HG03460 (cell line): ENCODE data around the gene FAM193B.
A peak's percentile ranks its signal among the peaks of the same experiment; 100 is the strongest.

Experiments used
- ATAC-seq: cut with Tn5 transposase; IDR thresholded peaks from one replicate; pipeline ENCODE4 v1.9.1; 2021; ENCODE audit not compliant: unreplicated experiment

The FAM193B gene

DNA sequence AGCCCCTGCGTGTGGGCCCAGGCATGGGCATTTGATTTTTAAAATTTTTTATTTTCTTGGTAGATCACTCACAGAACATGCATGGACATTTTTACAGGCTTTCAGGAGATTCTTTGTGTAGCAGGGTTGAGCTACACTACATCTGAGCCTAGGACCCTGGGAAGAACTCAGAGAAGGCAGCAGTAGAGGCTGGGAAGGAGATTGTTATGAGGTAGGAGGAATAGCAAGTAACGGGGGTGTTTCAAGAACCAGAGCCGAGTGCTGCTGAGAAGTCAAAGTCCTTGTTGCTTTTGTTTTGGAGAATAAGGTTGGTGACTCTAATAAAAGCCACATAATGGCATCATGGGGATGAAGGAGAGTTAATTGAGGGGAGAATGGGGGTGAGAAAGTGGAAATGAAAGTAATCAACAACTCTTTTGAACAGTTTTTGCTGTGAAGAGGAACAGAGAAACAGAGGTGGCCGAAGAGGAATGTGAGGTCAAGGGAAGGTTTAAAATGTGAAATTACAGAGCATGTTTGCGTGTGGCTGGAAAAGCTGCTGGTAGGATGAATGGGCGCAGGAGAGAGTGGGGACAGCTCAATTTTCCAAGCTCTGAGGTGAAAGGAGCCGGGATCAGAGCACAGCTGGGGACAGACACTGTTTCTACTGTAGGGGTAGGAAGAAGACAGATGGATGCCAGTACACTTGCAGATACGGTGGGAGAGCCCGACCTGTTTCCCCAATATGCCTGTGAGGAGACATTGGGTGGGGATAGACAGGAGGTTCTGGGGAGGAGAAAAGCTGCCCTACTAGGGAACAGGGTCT, 52.3 kb downstream of the FAM193B start:
- no peak for ATAC-seq

- no peak for ATAC-seq
Observed at GRCh38 chr5:177500685-177501522, 53.5 kb downstream of the FAM193B start.

- no peak for ATAC-seq
Observed at GRCh38 chr5:177499842-177500241, 54.5 kb downstream of the FAM193B start.

DNA sequence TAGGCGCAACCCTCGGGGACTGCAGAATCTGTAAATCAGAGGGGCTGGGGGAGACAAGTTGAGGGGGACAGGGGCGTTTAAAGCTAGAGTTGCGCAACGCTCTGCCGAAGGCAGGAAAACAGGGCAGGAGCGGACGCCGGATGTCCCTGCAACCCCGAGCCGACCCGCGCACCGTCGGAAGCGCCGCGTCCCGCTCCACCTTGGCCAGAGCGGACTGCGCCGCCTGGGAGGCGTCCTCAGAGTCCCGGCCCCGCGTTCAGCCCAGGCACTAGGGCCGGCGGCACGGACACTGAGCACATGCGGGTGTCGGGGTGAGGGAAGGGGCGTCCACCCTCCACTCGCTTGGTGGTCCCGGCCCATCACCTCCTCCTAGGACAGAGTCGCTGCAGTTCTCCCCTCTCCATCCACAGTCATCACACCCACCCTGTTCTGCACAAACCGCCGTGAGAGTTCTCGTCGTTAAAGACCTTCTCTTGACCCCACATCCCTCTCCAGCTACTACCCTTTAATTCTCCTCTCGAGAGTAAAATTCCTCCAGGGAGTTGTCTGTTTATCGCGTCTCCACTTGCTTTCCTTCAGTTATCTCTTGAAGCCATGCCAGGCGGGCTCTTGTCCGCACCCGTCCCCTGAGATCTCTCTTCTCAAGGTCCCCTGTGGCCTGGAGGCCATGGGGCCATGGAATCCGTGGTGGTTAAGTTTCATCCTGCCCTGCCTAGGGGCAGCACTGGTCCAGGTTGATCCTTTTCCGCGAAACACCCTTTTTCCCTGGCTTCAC, 56.2 kb downstream of the FAM193B start:
- ATAC-seq, result no peak

DNA sequence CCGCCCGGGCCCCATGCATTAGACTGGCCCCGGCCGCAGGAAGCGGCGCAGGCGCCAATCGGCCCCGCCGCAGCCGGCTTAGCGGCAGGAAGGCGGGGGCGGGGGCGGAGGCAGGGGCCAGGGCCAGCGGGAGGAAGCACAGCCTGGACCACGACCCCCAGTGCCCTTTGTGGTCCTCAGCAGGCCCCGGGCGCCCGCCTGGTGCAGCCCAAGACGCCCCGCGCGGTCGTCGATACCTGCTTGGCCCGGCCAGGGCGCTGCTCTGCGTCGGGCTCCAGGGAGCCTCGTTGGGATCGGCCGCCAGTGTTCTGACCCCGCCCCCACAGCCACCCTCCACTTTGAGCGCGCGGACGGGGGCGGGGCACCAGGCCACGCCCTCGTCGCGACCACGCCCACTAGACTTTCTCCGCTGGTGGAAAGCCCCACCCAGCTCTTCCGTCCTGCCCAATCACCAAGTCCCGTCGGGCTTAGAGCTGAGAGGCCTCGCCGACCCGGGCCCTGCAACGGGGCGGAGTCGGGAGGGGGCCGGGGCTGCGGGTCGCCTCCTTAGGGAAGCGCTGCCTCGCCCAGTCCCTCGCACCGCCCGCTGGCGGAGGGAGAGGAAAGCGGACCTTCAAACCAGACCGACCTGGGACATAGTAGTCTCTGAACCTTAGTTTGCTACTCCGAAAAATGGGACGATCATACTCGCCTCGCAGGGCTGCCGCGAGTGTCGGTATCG, 56.9 kb downstream of the FAM193B start, which contains the start of gene PDLIM7:
Gene PDLIM7 (minus strand): TSS at position 313 of the 721 bp plus-strand sequence. CDS start 1,092 bp downstream, outside the sequence.
- peak; percentile 74 for ATAC-seq

- no peak for ATAC-seq
Observed at GRCh38 chr5:177496727-177497291, 57.6 kb downstream of the FAM193B start.

DNA sequence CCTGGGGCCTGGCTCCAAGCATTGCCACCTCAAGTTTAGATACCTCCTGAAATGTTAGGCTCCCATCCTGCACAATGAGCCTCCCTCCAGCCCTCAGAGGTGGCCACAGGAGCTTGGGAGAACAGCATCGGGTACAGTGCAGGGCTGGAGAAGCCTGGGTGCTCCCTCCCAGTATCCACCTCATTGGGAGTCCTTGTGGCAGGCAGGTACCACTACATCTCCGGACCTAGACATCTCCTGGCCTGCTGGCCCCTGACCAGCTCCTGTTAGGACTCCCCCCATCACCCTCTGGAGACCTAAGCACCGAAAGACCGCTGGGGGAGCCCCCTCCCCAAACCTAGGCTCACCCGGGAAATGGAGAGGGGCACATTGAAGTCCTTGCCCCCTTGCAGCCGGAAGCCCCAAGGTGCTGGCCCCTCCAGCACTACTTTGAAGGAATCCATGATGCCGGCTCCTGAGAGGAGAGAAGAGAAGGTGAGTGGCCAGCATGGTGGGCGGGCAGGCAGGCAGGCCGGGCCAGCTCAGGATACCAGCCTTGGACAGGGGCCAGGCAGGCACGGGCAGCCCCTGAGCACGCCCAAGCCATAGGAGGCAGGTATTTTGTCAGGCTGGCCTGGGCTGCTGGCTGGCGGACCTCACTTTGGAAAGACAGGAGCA, 58.2 kb downstream of the FAM193B start:
- no peak for ATAC-seq

- no peak for ATAC-seq
Observed at GRCh38 chr5:177495243-177496060, 58.9 kb downstream of the FAM193B start.

- no peak for ATAC-seq
Observed at GRCh38 chr5:177494346-177495195, 59.8 kb downstream of the FAM193B start.

DNA sequence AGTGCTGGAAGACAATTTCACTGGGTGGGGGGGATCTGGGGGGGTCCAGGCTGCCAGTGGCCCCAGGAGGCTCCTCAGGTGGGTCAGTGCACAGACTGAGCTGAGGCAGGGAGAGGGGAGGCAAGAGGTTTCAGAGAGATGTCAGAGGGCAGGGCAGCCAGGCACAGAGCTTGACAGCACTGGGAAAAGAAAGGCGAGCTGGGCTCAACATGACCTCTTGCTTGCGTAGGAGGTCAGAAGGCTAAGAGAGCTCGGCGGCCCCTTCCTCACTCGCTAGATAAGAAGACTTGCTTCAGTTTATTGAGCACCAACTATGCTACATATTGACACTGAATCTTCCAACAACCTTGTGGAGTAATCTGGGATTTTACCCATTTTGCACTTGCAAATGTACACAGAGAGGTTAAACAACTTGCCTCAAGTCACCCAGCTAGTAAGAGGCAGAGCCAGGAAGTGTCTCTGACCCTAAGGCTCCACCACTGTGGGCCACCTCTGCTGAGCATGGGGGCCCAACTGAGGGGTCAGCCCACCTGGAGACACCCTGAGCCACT, 60.5 kb downstream of the FAM193B start:
- ATAC-seq, result no peak

DNA sequence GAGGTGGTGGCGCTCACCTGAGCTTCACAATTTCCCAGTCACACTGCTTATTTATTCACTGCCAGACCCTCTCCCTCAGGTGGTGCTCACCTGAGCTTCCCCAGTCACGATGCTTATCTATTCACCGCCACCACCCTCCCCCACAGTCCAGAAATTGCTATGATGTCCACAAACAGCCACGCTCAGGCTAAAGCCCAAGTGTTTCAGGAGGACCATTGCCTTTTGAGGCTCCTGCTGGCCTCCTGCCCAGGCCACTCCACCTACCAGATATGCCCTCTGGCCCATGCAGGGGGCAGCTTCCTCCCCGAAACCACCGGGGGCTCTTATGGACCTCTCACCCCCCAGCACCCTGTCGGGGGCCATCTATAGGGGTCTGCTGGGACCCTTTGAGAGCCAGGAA, 61.5 kb downstream of the FAM193B start:
- ATAC-seq, result no peak

DNA sequence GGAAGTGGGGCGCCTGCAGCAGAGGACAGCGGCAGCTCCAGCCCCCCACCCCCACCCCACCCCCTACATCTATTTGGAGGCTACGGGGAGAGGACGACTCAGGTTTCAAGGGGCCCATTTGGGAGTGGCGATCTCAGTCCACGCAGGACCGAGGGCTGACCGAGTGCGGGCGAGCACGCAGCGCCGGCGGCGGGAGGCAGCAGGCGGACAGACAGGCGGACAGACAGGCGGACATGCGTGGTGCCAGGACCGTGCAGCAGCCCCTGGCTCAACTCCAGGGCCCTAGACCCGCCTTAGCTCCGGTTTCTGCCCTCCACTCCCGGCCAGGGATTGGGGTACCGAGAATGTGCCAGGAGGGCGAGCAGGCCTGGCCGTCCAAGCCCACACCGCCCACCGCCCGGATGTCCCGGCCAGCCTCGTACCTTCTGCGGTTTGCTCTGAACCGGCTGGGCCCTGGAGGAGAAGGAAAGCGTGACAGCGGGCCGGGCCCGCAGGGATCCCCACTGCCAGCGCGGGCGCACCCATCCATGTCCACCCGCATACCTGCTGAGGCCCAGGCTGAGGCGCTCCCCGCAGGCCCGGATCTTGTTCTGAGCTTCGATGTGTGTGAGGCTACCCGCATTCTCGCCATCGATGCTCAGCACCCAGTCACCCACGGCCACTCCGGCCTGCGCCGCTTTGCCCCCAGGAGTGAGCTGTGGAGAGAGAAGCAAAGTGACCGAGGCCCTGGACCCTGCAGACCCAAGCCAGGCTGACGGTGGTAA, 62.2 kb downstream of the FAM193B start:
- ATAC-seq, result no peak

GRCh38 chr5:177491429-177491945, 62.9 kb downstream of the FAM193B start:
- no peak for ATAC-seq

DNA sequence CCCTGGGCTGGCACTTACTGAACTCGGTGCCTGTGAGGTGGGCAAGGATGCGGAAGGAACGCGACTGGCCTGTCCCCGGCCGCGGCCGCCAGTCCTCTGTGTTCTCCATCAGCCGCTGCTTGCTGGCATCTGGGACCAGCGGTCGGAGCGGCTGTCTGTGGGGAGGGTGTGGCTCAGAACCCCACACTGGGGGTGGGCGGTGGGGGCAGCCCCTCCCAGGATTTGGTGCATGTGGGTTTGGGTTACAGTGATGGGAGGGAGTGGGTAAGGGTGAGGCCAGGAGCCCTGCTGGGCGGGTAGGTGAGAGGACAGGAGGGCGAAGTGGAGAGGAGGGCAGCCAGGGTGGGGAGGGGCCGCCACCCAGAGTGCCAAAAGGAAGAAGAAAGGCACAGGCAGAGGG, 63.4 kb downstream of the FAM193B start:
- ATAC-seq, result no peak

DNA sequence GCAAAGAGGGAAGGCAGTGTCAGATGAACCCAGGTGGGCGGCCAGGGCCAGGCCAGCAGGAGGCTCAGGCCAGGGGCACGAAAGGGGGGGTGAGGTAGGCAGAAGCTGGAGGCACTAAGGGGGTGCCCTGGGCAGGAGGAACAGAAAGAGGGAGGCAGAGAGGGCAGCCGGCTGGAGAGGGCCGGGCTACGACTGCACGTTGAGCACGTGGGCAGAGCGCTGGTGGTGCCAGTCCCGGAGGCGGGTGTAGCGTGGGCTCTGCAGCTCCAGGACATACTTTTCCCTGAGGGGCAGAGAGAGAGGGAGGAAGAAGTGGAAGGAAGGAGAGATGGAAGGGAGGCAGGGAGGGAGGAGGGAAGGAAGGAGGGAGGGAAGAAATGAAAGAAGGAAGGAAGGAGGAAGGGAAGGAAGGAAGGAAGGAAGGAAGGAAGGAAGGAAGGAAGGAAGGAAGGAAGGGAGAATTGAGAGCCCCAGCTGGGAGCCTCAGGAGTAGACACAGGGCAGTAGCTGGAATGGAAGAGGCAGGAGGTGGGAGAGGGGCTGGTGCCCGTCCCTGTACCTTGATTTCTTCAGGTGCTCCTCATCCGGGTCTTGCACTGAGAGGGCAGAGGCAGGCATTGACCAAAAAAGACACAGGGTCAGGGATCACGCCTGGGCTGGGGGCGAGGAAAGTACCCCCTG, 63.9 kb downstream of the FAM193B start:
- no peak for ATAC-seq

- no peak for ATAC-seq
Observed at GRCh38 chr5:177489119-177489716, 65.1 kb downstream of the FAM193B start.
